ENCODE measurements around the gene NFAM1.

The NFAM1 gene

DNA sequence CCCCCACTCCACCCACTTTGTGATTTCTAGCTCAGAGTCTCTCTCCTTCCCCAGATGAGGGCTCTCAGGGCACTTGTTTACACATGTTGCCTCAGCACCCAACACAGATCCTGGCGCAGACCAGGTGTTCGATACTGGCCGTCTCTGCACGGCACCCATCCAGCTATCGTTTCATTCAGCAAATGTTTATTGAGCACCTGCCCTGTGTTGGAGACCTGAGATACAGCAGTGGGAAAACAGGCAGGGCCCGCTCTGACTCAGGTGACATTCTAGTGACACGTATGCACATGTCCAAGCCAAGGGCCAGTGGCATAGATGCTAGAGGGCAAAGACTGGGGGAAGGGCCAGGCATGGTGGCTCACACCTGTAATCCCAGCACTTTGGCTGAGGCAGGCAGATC lies 71.9 kb downstream of the NFAM1 start:
- no peak for DNase-seq (ENCODE audit: low read depth, low spot score)

DNA sequence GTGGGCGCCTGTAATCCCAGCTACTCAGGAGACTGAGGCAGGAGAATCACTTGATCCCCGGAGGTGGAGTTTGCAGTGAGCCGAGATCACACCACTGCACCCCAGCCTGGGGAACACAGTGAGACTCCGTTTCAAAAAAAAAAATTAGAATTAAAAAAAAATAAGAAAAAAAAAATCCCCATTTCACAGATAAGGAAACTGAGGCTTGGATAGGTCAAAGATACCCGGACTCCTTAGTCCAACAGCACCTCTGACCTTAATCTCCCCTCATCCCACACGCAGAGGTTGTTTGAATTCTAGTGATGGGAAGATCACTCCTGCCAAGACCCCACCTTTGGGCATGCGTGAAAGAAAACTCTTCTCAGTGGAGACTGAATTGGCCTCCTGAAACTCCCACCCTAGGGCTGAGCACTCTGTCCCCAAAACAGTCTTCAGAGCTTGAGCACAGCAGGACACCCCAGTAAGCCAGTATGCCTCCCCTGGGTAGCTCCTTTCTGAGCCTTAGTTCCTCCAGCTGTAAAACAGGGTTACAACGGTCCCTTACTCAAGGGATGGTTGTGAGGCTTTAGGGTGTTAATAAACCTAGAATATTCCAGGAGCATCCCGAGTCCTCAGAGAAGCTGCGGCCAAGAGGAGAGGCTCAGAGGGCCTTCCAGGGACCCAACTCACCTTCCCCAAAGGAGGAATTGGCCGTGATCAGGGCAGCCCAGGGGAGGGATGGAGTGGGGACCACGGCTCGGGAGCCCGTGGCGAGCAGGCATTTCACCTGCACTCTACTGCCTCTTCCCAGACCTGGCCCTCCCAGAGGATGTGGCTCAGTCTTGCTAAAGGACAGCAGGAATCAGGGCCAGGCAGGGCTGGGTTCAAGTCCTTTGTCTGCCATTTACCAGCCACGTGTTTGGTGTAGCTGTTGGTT lies 73.3 kb downstream of the NFAM1 start:
- no peak for DNase-seq (ENCODE audit: low read depth, low spot score)

DNA sequence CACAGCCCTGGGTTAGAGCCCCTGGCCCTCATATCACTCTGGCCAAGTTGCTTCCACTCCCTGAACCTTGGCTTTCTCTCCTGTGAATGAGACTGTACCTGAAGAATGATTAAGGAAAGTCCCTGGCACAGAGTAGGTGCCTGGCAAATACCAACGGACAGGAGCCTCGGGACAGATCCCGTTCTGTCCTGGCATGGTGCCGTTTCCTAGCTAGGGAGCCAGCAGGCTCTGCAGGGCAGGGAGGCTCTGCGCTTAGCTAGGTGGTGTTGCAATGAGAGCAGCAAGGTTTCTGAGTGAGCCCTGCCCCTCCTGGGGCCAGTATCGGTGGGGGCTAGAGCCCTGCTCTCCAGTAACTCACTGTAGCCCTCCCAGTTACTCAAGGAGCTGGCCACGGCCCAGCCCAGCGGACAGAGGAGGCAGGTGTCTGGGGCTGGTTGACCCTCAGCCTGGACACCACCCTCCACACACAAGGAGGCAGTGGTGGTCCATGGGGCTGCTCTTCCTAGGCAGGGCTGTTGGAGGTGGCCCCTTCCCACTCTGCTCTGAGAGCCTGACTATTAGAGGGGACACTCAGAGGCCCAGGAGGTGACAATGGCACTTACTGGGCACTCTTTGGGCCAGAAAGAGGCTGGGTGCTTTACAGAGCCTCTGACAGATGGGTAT lies 74.4 kb downstream of the NFAM1 start:
- no peak for DNase-seq (ENCODE audit: low read depth, low spot score)

DNA sequence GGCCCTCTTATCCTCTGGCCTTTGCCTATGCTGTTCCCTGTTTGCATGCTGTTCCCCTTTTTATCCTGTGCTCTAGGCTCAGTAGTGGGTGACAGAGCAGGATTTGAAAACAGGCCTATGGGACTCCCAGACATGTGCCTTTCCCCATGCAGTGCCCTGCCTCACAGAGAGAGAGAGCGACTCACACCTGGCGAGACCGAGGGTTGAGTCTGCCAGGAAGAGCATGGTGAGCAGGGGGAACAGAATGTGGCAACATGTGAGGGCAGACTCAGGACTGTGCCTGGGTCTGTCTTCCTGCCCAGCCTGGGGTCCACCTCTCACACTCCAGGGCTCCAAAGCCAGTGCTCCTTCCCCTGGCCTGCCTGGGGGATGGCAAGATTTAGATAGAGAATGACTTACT lies 75.0 kb downstream of the NFAM1 start:
- DNase-seq (ENCODE audit: low read depth, low spot score), result no peak

DNA sequence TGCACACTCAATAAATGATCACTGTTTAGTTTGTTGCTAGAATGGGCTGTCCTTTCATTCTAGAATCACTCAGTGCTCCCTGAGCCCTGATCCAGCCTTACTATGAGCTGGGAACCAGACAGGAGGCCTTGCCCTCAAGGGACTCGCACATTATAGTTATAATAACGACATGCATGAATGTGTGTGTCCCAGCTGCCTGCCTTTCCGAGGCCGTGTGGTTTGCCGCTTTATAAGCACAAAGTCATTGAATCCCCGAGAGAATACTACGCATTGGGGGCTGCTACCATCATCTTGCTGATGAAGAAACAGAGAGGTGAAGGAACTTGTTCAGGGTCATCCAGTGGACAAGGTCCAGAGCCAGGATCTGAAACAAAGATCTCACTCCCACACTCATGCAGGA lies 75.7 kb downstream of the NFAM1 start:
- no peak for DNase-seq (ENCODE audit: low read depth, low spot score)

DNA sequence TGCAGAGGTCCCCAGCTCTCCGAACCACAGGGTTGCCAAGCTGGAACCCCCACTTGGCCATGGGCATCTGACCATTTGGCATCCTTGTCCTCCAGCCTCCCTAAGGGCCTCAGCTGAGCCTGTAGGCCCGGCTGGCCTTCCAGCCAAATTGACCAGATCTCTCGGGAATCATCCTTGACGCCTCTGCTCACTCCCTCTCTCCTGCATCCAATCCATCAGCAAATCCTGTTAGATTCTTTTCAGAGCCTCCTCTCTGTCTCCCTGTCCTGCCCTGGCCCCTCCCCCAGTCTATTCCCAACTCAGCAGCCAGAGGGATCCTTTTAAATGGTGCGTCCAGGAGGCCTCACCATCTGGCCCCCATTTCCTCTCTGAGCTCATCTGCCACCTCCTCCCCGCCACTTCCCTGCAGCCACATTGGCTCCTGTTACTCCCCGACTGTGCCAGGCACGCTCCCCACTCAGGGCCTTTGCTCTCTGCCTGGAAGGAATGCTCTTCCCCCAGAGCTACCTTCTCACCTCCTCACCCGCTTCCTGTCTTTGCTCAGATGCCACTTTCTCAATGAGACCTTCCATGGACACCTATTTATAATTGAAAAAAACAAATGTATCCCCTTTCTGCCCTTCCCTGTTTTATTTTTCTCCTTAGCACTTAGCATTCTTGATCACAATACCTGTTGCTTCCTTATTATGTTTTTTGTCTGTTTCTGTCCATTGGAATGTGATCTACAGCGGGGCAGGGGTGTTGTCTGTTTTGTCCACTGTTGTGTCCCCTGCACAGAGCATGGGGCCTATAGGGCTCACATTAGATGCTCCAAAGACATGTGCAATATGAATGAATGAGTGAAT lies 78.1 kb downstream of the NFAM1 start:
- DNase-seq (ENCODE audit: low read depth, low spot score), result no peak

DNA sequence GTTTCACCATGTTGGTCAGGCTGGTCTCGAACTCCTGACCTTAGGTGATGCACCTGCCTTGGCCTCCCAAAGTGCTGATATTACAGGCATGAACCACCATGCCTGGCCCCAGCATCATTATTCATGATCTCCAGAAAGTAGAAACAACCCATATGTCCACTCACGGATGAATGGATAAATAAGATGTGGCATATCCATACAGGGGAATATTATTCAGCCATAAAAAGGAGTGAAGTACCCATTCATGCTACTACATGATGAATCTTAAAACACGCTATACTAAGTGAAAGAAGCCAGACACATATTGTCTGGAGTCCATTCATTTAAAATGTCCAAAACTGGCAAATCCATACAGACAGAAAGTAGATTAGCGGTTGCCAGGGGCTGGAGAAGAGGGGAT lies 81.8 kb downstream of the NFAM1 start:
- no peak for DNase-seq (ENCODE audit: low read depth, low spot score)

DNA sequence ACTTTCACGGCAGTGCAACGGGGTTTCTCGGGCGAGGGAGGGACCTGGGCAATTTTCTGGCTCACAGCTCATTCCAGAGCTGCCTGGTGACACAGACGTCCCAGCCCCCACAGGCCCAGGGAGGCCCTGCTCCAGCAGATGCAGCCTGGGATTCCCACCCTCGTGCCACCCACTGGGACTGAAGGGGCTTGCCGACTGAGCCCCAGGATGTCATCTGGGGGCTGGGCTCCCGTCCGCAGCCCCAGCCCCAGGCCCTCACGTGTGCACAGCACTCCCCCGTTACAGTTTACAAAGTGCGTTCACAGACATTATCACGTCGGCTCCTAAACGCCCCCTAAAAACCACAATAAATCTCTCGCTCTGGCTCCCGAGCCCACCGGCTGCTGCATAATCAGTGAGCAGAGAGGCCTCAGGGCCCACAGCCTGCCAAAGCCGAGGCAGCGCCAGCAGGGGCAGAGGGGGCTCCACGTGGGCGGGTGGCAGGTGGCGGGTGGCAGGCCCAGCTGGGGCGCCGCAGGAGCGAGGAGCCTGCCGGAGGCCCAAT lies 84.8 kb downstream of the NFAM1 start:
- DNase-seq (ENCODE audit: low read depth, low spot score), result no peak

DNA sequence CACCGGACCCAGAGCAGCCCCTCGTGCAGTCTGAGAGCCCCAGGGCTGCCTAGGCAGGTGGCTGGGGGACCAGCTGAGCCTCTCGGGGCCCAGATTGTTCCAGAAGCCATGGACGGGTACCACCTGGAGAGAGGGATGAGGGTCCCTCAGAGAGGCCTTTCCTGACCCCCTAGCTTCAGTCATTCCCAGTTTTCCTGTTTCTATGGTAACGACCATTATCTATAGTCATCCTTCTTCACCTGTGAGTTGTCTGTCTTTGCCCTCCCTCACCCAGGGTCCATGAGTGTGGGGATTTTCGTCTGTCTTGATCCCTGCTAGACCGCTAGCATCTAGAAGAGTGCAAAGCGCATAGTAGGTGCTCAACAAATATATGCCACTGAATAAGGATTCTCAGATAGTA lies 85.5 kb downstream of the NFAM1 start:
- DNase-seq (ENCODE audit: low read depth, low spot score), result no peak

DNA sequence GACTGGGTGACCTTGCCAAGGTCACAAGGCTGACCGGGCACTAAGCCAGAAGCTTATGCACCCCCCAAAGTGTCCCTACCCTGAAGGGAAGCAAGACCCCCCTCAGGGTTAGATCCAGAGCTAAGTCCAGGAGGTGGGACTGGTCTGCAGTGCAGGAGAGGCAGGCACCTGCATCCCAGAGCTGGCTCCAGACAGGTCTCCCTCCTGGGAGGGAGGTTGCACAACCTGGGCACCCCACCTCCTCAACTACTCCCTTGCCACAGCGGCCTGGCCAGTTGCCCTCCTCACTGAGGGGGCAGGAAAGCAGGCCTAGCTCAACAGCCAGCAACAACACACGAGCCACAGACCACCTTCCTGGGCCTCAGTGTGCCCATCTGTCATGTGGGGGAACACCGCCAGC lies 86.7 kb downstream of the NFAM1 start:
- no peak for DNase-seq (ENCODE audit: low read depth, low spot score)

DNA sequence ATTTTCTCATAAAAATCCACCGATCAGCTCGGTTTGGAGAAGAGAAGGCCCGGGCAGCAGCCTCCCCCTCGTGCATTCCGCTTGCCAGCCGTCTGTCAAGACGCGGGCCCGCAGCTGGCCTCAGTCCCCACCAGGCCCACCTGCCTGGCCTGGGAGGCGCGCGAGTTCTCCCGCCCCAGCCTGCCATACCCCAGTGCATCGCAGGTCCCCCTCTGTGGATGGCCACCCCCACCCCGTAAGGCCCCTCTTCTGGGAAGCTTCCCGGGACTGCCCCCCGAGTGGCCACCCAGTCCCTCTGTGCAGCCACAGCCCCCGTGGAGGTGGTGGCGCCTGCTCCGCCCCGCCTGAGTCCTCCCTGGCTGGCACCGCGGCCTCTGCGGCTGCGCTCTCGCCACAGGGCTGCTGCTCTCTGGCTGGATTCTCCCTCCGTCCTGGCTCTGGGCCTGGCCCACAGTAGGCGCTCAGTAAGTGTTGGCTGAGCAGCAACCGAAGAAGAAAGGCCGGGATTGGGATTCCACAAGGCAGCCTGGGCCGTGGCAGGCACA lies 87.8 kb downstream of the NFAM1 start:
- no peak for DNase-seq (ENCODE audit: low read depth, low spot score)

DNA sequence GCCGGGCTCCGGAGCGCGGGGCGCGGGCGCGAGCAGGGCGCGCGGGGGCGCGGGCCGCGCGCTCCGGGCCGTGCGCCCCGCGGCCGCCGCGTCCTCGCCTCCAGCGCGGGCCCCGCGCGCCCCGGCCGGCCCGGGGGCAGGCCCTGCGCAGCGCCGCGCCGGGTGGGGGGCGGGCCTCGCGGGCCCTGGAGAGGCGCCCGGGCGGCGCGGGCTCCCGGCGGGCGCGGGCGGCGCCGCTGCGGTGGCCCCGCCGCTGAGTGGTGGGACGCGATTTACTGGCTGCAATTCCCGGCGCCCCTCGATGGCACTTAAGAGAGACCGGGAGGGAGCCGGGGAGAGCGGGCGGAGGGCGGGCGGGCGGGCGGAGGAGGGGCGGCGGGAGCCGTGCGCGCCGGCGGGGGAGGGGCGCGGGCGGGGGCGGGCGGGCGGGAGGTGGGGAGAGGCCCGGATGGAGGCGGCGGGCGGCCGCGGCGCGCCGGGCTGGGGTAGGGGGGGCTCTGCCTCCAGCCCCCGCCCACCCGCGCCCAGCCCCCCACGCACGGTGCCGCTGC lies 88.6 kb downstream of the NFAM1 start:
- DNase-seq (ENCODE audit: low read depth, low spot score), result no peak

DNA sequence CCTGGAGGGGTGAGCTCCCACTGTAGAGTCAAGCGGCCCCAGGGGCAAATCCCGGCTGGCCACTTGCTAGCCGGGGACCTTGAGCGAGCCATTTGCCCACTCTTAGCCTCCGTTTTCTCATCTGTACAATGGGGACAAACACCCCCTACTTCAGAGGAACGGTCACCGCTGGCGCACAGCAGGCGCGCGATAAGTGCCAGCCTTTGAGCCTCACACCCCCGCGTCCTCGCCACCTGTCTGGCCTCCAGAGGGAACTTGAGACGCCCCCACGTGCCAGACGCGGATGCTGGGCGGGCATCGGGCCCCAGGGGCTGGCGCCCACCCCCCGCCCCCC lies 89.1 kb downstream of the NFAM1 start:
- no peak for DNase-seq (ENCODE audit: low read depth, low spot score)

DNA sequence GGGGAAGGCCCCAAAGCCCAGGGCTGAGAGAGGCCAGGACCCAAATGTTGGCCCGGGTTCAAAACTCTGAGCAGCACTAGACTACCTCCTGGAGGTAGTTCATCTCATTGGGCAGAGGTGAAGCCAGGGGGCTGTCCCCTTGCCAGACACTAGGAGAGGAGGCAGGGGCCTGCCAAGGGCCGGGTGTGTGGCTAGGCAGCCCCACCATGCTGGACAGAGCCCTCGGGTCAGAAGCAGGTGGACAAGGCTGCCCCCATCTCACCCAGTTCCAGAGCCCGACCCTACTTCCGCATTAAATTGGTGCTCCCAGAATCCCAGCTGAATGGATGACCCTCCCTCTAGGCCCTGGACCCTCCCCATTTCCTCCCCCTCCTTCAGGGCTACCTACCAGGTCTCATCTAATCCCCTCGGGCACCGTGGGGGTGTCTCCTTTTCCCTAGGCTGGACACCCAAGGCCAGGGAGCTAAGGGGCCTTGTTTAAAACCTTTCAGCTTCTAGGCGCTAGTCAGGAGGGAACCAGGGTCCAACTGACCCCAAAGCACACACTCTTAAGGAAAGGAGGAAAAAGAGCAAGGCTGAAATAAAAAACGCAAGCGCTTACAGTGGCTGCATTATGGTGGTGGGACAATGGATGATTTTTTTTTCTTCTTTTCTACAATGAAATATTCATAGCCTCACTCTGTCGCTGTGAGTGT lies 89.6 kb downstream of the NFAM1 start:
- no peak for DNase-seq (ENCODE audit: low read depth, low spot score)

DNA sequence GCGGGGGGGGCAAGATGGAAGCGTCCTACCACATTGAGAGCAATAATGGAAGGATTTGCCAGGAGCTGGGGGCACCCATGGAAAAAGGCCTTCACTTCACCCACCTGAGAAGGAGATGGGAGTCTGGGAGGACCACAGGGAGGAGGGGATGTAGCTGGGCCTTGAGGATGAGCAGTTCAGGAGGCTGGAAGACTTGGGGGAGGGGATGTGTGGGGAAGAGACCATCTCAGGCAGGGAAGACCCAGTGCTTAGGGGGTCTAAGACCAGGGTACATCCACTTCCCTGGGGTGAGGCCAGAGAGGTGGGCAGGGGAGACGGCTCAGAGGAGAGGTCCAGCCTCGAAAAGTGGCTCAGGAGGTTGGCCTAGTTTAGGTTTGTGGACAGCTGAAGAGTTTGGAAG lies 90.4 kb downstream of the NFAM1 start:
- DNase-seq (ENCODE audit: low read depth, low spot score), result no peak

DNA sequence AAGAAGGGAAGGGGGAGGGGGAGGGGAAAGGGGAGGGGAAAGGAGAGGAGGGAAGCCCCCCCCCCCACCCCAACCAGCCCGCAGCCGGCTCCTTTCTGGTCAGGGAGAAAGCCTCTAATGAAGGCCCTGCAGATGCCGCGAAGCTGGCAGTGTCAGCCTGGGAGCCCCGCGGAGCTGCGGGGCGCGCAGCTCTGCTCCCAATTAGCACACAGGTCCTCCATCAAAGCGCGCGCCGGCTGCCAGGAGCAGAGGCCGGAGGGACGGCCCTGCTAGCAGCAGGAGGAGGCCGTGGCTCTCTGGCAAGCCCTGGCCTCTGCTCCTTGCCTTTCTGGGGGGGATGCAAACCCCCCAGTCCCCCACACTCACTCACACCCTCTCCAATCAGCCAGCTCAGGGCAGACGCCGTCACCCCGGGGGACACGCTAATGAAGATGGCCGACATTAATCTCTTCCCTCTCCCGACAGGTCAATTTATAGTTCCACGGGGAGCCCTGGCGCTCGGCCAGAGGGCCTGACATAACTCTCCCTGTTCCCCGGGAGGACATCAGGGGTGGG lies 91.3 kb downstream of the NFAM1 start:
- no peak for DNase-seq (ENCODE audit: low read depth, low spot score)

DNA sequence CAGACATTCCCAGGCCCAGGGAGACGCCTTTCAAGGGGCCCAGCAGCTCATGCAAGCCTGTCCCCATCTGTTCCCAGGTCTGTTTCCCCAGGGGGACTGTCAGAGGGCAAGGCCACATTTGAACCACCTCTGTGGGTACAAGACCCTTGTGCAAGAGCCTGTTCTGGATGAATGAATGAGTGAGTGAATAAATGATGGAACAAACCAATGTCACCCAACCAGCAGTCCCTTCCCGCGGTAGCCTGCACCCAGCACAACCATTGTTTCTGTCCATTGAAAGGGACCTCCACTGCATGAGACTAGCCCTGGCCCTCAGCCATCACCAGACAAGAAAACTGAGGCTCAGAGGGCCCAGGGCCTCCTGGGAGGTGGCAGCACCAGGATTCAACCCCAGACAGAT lies 92.1 kb downstream of the NFAM1 start:
- DNase-seq (ENCODE audit: low read depth, low spot score), result no peak

DNA sequence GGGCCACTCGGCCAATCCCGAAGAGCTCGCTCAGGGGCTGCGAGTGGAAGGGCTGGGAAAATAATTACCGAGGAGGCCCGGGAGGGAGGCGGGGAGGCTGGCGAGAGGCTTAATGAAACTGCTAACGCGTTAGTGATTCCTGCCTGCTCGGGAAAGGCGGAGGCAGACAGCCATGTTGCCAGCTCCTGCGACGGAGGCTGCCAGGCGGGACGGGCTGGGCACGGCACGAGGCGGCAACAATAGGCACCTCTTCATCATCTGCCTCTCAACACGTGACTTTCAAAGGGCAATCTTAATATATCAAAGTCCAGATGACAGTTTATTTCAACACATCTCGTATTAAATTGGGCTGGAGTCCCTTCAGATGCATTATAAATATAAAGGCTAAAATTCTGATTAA lies 93.7 kb downstream of the NFAM1 start:
- DNase-seq (ENCODE audit: low read depth, low spot score), result no peak

DNA sequence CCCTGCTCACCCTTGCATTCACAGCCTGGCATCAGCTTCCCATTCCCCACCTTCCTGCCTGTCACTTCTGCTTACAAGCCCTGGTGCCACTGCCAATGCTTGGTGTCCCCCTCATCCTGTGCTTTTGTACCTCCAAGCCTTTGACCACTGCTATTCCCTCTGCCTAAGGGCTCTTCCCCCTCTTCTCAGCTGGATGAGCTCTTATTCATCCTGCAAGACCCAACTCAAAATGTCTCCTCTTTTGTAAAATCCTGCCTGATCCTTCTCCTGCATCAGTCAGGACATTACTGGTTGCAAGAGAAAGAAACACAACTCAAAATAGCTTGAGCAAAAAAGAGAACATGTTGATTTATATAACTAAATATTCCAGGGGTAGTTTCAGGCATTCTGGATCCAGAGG lies 94.8 kb downstream of the NFAM1 start:
- no peak for DNase-seq (ENCODE audit: low read depth, low spot score)

DNA sequence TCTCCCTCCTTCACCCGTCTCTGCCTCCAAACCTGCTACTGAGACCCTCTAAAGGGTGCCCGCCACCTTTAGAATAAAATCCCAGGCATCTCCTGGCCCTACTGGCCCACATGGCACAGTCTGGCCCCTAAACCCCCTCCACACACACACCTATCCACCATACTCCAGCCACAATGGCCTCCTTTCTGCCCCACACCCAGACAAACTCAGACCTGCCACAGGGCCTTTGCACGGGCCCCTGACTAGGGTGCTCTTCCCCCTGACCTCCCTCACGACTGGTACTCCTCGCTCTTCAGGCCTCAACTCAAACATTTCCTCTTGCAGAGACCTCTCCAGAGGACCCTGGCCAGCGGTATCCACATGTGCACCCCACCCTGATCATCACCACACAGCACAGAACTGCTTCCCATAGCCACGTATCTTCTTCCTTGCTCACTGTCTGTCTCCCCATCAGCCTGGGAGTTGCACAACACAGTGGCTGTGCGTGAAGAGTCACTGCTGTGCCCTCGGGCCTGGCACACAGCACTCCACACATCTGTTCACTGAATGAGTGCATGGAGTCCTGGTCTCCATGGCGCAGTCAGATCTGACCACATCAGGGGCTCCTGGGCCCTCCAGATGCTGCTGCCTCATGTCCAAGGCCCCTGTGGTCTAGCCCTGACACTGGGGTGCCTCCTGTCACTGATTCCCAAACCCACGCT lies 95.5 kb downstream of the NFAM1 start:
- DNase-seq (ENCODE audit: low read depth, low spot score), result no peak
